OCI-LY7 (cell line): Measurements from ENCODE around the gene CDK2AP2. TPM values are rescaled to one million over a fixed set of nuclear protein-coding genes. Genes with fewer than 3 reads are reported as not detected.

Source experiments
- BruUV-seq: library from RNA; stranded (reverse); fragments of 400-500 nt; replicated peaks from 2 replicates; lab custom pipeline; 2021; lab: Mats Ljungman, UMichigan
- CTCF ChIA-PET: fragments of 300-600 bp; sonication (Branson Sonifier 250); formaldehyde crosslinking; loops from one replicate; lab custom pipeline; 2022; ENCODE audit warnings: antibody characterized with exemption; ENCODE audit not compliant: unreplicated experiment; lab: Charles Lee
- POLR2A ChIA-PET: fragments of 300-600 bp; sonication (Branson Sonifier 250); formaldehyde crosslinking; loops from one replicate; lab custom pipeline; 2022; ENCODE audit warnings: antibody characterized with exemption; lab: Charles Lee
- DNase-seq: peaks from one replicate; pipeline ENCODE4 v3.0.0-alpha.2; 2015; ENCODE audit warnings: low spot score
- H2AFZ ChIP-seq: fragments of 200-600 bp; sonication (generic), shearing (Covaris generic); 2 replicates; pipeline ENCODE4 v1.6.1; 2014; ENCODE audit warnings: mild to moderate bottlenecking, antibody characterized with exemption, low read length, moderate library complexity
- H3K27ac ChIP-seq: fragments of 200-600 bp; sonication (generic); 2 replicates; pipeline ENCODE4 v1.5.1; 2014; ENCODE audit warnings: mixed run types, low read depth, mild to moderate bottlenecking, moderate library complexity, low read length, inconsistent platforms; ENCODE audit not compliant: poor library complexity, severe bottlenecking
- H3K36me3 ChIP-seq: fragments of 200-600 bp; sonication (generic); 2 replicates; pipeline ENCODE4 v1.6.1; 2014; ENCODE audit warnings: mild to moderate bottlenecking, antibody characterized with exemption, low read length, moderate library complexity, mixed read lengths; ENCODE audit not compliant: insufficient read depth
- H3K4me1 ChIP-seq: fragments of 200-600 bp; sonication (generic); 2 replicates; pipeline ENCODE4 v1.5.1; 2014; ENCODE audit warnings: mild to moderate bottlenecking, low read length; ENCODE audit not compliant: insufficient read depth, poor library complexity, severe bottlenecking
- H3K4me2 ChIP-seq: fragments of 200-600 bp; sonication (generic); 2 replicates; pipeline ENCODE4 v1.6.1; 2014; ENCODE audit warnings: mild to moderate bottlenecking, low read length
- H3K4me3 ChIP-seq: fragments of 200-600 bp; sonication (generic); 2 replicates; pipeline ENCODE4 v1.5.1; 2014; ENCODE audit warnings: mild to moderate bottlenecking, low read depth, low read length; ENCODE audit not compliant: poor library complexity, severe bottlenecking
- H3K79me2 ChIP-seq: fragments of 200-600 bp; sonication (generic); 2 replicates; pipeline ENCODE4 v1.6.1; 2016; ENCODE audit warnings: low read depth, mild to moderate bottlenecking, low read length, moderate library complexity, mixed read lengths; ENCODE audit not compliant: insufficient read depth
- H3K9me2 ChIP-seq: fragments of 200-600 bp; sonication (generic); 2 replicates; pipeline ENCODE4 v1.6.1; 2016; ENCODE audit warnings: mild to moderate bottlenecking, low read length, mixed read lengths; ENCODE audit not compliant: insufficient read depth
- H3K9me3 ChIP-seq: fragments of 200-600 bp; sonication (generic); 2 replicates; pipeline ENCODE4 v1.6.1; 2014; ENCODE audit warnings: mild to moderate bottlenecking, mixed run types, low read length, mixed read lengths
- H4K20me1 ChIP-seq: fragments of 200-600 bp; sonication (generic); 2 replicates; pipeline ENCODE4 v1.6.1; 2014; ENCODE audit warnings: mild to moderate bottlenecking, antibody characterized with exemption, low read length, moderate library complexity, mixed read lengths; ENCODE audit not compliant: insufficient read depth
- CTCF ChIP-seq: fragments of 200-600 bp; sonication (generic); conservative IDR thresholded peaks from 2 replicates; pipeline ENCODE4 v1.5.1; 2014; ENCODE audit warnings: mild to moderate bottlenecking, antibody characterized with exemption, low read length, moderate library complexity, mixed read lengths
- EZH2phosphoT487 ChIP-seq: fragments of 200-600 bp; sonication (generic); IDR thresholded peaks from 2 replicates; pipeline ENCODE4 v1.6.1; 2018; ENCODE audit warnings: low read depth, borderline replicate concordance, mild to moderate bottlenecking, mixed run types, antibody characterized with exemption, low read length, moderate library complexity, mixed read lengths
- intact Hi-C: fragments of 100-400 bp; cut with micrococcal nuclease; formaldehyde crosslinking; loops from one replicate; pipeline ENCODE4 v1.10.0; 2022; ENCODE audit not compliant: unreplicated experiment
- total RNA-seq, 2 experiments: library from RNA; depleted of rRNA in 1 of 2; stranded (reverse); fragments of >200 nt in 1 of 2; shearing (Covaris generic) in 1 of 2; gene quantifications; 2 replicates each; pipeline ENCODE4 v1.2.3, GENCODE V29; 2014 to 2022

CDK2AP2 gene
- total RNA-seq, 2 experiments from 2014 or later, result 71.5 to 90.2 TPM

- peak; percentile 71 for TF ChIP-seq CTCF
- no peak for TF ChIP-seq EZH2phosphoT487
- intact Hi-C loops, result loop anchor here (1.0 to 5.0 kb wide), 5 partner anchors 26 to 117 kb away; partner anchors contain the start of genes CORO1B, POLD4 and PTPRCAP
- peaks cover 54% of the 10 kb centered on the region for H3K4me1 ChIP-seq
- H3K36me3 ChIP-seq, result no peaks in the 10 kb centered on the region
- DNase-seq, result peak; percentile 96
- H2AFZ ChIP-seq, result peak within 1 kb of the TSS; percentile 61; the same call in 1 of the 2 replicates
- no peaks in the 10 kb centered on the region for H3K9me3 ChIP-seq
- H4K20me1 ChIP-seq, result no peaks in the 10 kb centered on the region
- H3K4me3 ChIP-seq, result peak within 1 kb of the TSS; percentile 87
- H3K9me2 ChIP-seq, result no peaks in the 10 kb centered on the region
- POLR2A ChIA-PET, result interaction anchor here (1.0 to 4.2 kb wide), 11 partner anchors 9 to 993 kb away, joined by 3 to 20 read pairs (median 5); partner anchors contain the start of genes AIP, CORO1B, PPP1CA and PTPRCAP
- peaks cover 23% of the 10 kb centered on the region; the same call in 1 of the 2 replicates for H3K79me2 ChIP-seq
- H3K27ac ChIP-seq, result peak within 1 kb of the TSS; percentile 76
- CTCF ChIA-PET, result interaction anchor here (1.2 to 1.3 kb wide), 2 partner anchors 30 to 62 kb away, joined by 3 read pairs; no protein-coding TSS in a partner anchor
- no TSS peak for BruUV-seq
- H3K4me2 ChIP-seq, result peak within 1 kb of the TSS; percentile 100
These were observed 39.0 kb downstream of the CDK2AP2 start, which contains the start of gene TMEM134 for GRCh38 chr11:67468759-67469507. TSS of gene TMEM134 (minus strand) at chr11:67469251. CDS start at chr11:67469192, 59 bp downstream.

- no peaks in the 10 kb centered on the region for H3K9me2 ChIP-seq
- peak overlapping the region; percentile 76 for H3K27ac ChIP-seq
- peak overlapping the region; percentile 87 for H3K4me3 ChIP-seq
- ChIA-PET CTCF (interaction anchor here (1.2 to 1.3 kb wide), 2 partner anchors 29 to 61 kb away, joined by 3 read pairs; no protein-coding TSS in a partner anchor), POLR2A (interaction anchor here (0.7 to 4.2 kb wide), 12 partner anchors 8 to 994 kb away, joined by 3 to 20 read pairs (median 4); partner anchors contain the start of genes AIP, CORO1B, PPP1CA and PTPRCAP)
- TF ChIP-seq EZH2phosphoT487, result no peak
- no peak for TF ChIP-seq CTCF
- H3K4me2 ChIP-seq, result peak overlapping the region; percentile 100
- H2AFZ ChIP-seq, result no peak overlapping the region
- DNase-seq, result peak; percentile 46
- no peaks in the 10 kb centered on the region; the same call in 1 of the 2 replicates for H3K36me3 ChIP-seq
- peaks cover 59% of the 10 kb centered on the region for H3K4me1 ChIP-seq
- BruUV-seq, result no TSS peak
- intact Hi-C loops, result loop anchor here (1.0 to 5.0 kb wide), 3 partner anchors 25 to 116 kb away; partner anchors contain the start of genes CORO1B and POLD4
- peaks cover 23% of the 10 kb centered on the region; the same call in 1 of the 2 replicates for H3K79me2 ChIP-seq
- H3K9me3 ChIP-seq, result no peaks in the 10 kb centered on the region
- H4K20me1 ChIP-seq, result no peaks in the 10 kb centered on the region
These were observed 39.6 kb downstream of the CDK2AP2 start for GRCh38 chr11:67468456-67468758.
